A549 (cell line): Measurements from ENCODE around the gene TMEM125. TPM values are rescaled to one million over a fixed set of nuclear protein-coding genes. Genes with fewer than 3 reads are reported as not detected.

Experiments used
- ATAC-seq, 2 experiments: fragments of 200-7000 bp in 1 of 2; fragments of >200 bp in 1 of 2; cut with Nextera tagmentation in 1 of 2; cut with Tn5 transposase in 1 of 2; 3 replicates each; pipeline versions ENCODE4 v1.8.0 to v1.9.1; 2018 to 2020; ENCODE audit warnings: mild to moderate bottlenecking in 1 of 2, moderate library complexity in 1 of 2
- CTCF ChIA-PET: fragments of 300-600 bp; sonication (Branson Sonifier 250); formaldehyde crosslinking; extraction: SDS; loops from one replicate; lab custom pipeline; 2021; ENCODE audit warnings: antibody characterized with exemption, inconsistent platforms; lab: Yijun Ruan, JAX
- POLR2A ChIA-PET: fragments of 350-600 bp; formaldehyde crosslinking; extraction: SDS; loops from one replicate; lab custom pipeline; 2021; ENCODE audit warnings: antibody characterized with exemption, inconsistent platforms; lab: Yijun Ruan, JAX
- DNase-seq, 2 experiments: peaks; one replicate each; pipeline versions ENCODE4 v3.0.0 to v3.0.0-alpha.2; 2011 to 2016; ENCODE audit warnings: low read depth in 1 of 2, low spot score in 1 of 2
- FAIRE-seq: peaks from 2 replicates; lab custom pipeline; 2011; peaks lifted over from hg19 to GRCh38; lab: Jason Lieb, UNC
- H3K27ac ChIP-seq, 2 experiments: fragments of >200 bp; sonication (Bioruptor Twin); formaldehyde crosslinking; 3 replicates each; pipeline ENCODE4 v1.5.1; 2016 to 2017
- H3K4me1 ChIP-seq: fragments of >200 bp; sonication (Bioruptor Twin); formaldehyde crosslinking; 3 replicates; pipeline ENCODE4 v1.6.1; 2016
- H3K4me2 ChIP-seq: fragments of >200 bp; sonication (Bioruptor Twin); formaldehyde crosslinking; 3 replicates; pipeline ENCODE4 v1.6.1; 2016
- H3K4me3 ChIP-seq: fragments of >200 bp; sonication (Bioruptor Twin); formaldehyde crosslinking; 3 replicates; pipeline ENCODE4 v1.5.1; 2016
- H3K9me3 ChIP-seq: fragments of >200 bp; sonication (Bioruptor Twin); formaldehyde crosslinking; 3 replicates; pipeline ENCODE4 v1.6.1; 2016
- BHLHE40 ChIP-seq: IDR thresholded peaks from 2 replicates; pipeline ENCODE4 v1.6.1; 2012; ENCODE audit warnings: low read depth, low read length, inconsistent platforms
- CHD4 ChIP-seq: fragments of 200-600 bp; sonication (generic); IDR thresholded peaks from 2 replicates; pipeline ENCODE4 v1.6.1; 2016; ENCODE audit warnings: antibody characterized with exemption, mild to moderate bottlenecking, borderline replicate concordance
- EHF ChIP-seq: fragments of 250-450 bp; sonication (Bioruptor Pico); IDR thresholded peaks from 2 replicates; pipeline ENCODE4 v1.5.0; 2020; ENCODE audit warnings: mild to moderate bottlenecking
- FOSL2 ChIP-seq, 2 experiments: fragments of 450-650 bp in 1 of 2; fragments of >200 bp in 1 of 2; sonication (Bioruptor Twin) in 1 of 2; formaldehyde crosslinking; IDR thresholded peaks; 2 replicates each; pipeline versions ENCODE4 v1.5.0 to v1.6.1; 2016 to 2020; ENCODE audit warnings: mild to moderate bottlenecking in 1 of 2, moderate library complexity in 1 of 2
- FOXS1 ChIP-seq: fragments of 250-450 bp; sonication (Bioruptor Pico); IDR thresholded peaks from 2 replicates; pipeline ENCODE4 v1.5.0; 2020; ENCODE audit warnings: mild to moderate bottlenecking, moderate library complexity
- HDAC2 ChIP-seq: fragments of 200-600 bp; sonication (generic); IDR thresholded peaks from 2 replicates; pipeline ENCODE4 v1.6.1; 2016
- HEYL ChIP-seq: fragments of 250-450 bp; sonication (Bioruptor Pico); IDR thresholded peaks from 2 replicates; pipeline ENCODE4 v1.8.0; 2021; ENCODE audit warnings: mild to moderate bottlenecking, moderate library complexity
- JUN ChIP-seq, 2 experiments: fragments of >200 bp; sonication (Bioruptor Twin); formaldehyde crosslinking; IDR thresholded peaks; 2 replicates in 1 of 2; 3 replicates in 1 of 2; pipeline ENCODE4 v1.6.1; 2016 to 2017
- JUNB ChIP-seq: fragments of >200 bp; sonication (Bioruptor Twin); formaldehyde crosslinking; IDR thresholded peaks from 2 replicates; pipeline ENCODE4 v1.6.1; 2016
- MYC ChIP-seq: IDR thresholded peaks from 2 replicates; pipeline ENCODE4 v1.6.1; 2012; ENCODE audit warnings: mild to moderate bottlenecking, inconsistent platforms, low read length, improper control_type of control experiment, borderline replicate concordance
- NPAS2 ChIP-seq: fragments of 250-450 bp; sonication (Bioruptor Pico); IDR thresholded peaks from 2 replicates; pipeline ENCODE4 v1.8.0; 2022; ENCODE audit warnings: mild to moderate bottlenecking, moderate library complexity, borderline replicate concordance
- NR3C1 ChIP-seq: fragments of >200 bp; sonication (Bioruptor Twin); formaldehyde crosslinking; IDR thresholded peaks from 3 replicates; pipeline ENCODE4 v1.6.1; 2017
- POLR2AphosphoS2 ChIP-seq: conservative IDR thresholded peaks from 2 replicates; pipeline ENCODE4 v1.6.1; 2012; ENCODE audit warnings: low read length, improper control_type of control experiment, inconsistent platforms
- RAD21 ChIP-seq, 2 experiments: fragments of >200 bp in 1 of 2; sonication (Bioruptor Twin) in 1 of 2; formaldehyde crosslinking in 1 of 2; IDR thresholded peaks in 1 of 2; conservative IDR thresholded peaks in 1 of 2; 2 replicates in 1 of 2; 3 replicates in 1 of 2; pipeline ENCODE4 v1.6.1; 2012 to 2018; ENCODE audit warnings: inconsistent platforms in 1 of 2
- RARB ChIP-seq: fragments of 250-450 bp; sonication (Bioruptor Pico); IDR thresholded peaks from 2 replicates; pipeline ENCODE4 v1.8.0; 2021; ENCODE audit warnings: mild to moderate bottlenecking, moderate library complexity
- RCOR1 ChIP-seq: fragments of 150-350 bp; IDR thresholded peaks from 2 replicates; pipeline ENCODE4 v1.6.1; 2014; ENCODE audit warnings: antibody characterized with exemption, low read length, low read depth
- REST ChIP-seq: fragments of 200-600 bp; sonication (generic); IDR thresholded peaks from 2 replicates; pipeline ENCODE4 v1.6.1; 2016; ENCODE audit warnings: antibody characterized with exemption, mild to moderate bottlenecking, moderate library complexity
- RFX5 ChIP-seq: fragments of 450-650 bp; IDR thresholded peaks from 2 replicates; pipeline ENCODE4 v1.7.1; 2014; ENCODE audit warnings: antibody characterized with exemption, mild to moderate bottlenecking, moderate library complexity
- SMC3 ChIP-seq: fragments of >200 bp; sonication (Bioruptor Twin); formaldehyde crosslinking; IDR thresholded peaks from 3 replicates; pipeline ENCODE4 v1.6.1; 2018; ENCODE audit warnings: inconsistent platforms
- SREBF2 ChIP-seq: fragments of 450-650 bp; IDR thresholded peaks from 2 replicates; pipeline ENCODE4 v1.6.1; 2014; ENCODE audit warnings: mild to moderate bottlenecking, moderate library complexity
- TP53 ChIP-seq: fragments of 250-450 bp; sonication (Bioruptor Pico); IDR thresholded peaks from 2 replicates; pipeline ENCODE4 v1.5.0; 2021; ENCODE audit warnings: mild to moderate bottlenecking, moderate library complexity
- ZNF302 ChIP-seq: fragments of 250-450 bp; sonication (Bioruptor Pico); IDR thresholded peaks from 2 replicates; pipeline ENCODE4 v1.9.0; 2021; ENCODE audit warnings: inconsistent platforms, mild to moderate bottlenecking, moderate library complexity
- WGBS: methylation state at CpG from one replicate; pipeline ENCODE4 v1.1.6; 2017; ENCODE audit errors: missing lambda C conversion rate; 5-methylcytosine and 5-hydroxymethylcytosine counted together
- polyA plus RNA-seq, 4 experiments: library from polyadenylated mRNA; depleted of rRNA in 3 of 4; stranded (reverse); fragments of >200 nt; fragmentation: RNase III in 1 of 4; extraction: RNeasy Plus Mini Kit Qiagen cat#74134 plus additional on column Dnase treatment in 1 of 4; gene quantifications; 2 replicates in 3 of 4; 3 replicates in 1 of 4; pipeline ENCODE4 v1.2.3, GENCODE V29; 2011 to 2017
- TF ChIP-seq, protein P1 (sequence below): IDR thresholded peaks from 2 replicates; pipeline ENCODE4 v1.6.1; 2012; ENCODE audit warnings: low read depth, borderline replicate concordance
- TF ChIP-seq, protein P2 (sequence below): IDR thresholded peaks from 2 replicates; pipeline ENCODE4 v1.6.1; 2012
- TF ChIP-seq, protein P3 (sequence below): fragments of 250-450 bp; sonication (Bioruptor Pico); IDR thresholded peaks from 2 replicates; pipeline ENCODE4 v1.5.0; 2020; ENCODE audit warnings: low read depth, mild to moderate bottlenecking, moderate library complexity

Gene TMEM125
- polyA plus RNA-seq, 2 of the 4 experiments (the other 2 are of a cell fraction), result not detected

GRCh38 chr1:43317817-43318471, 48.2 kb downstream of the TMEM125 start:
- Histone ChIP-seq H3K4me3 (no peak overlapping the region), H3K4me1 (no peaks in the 10 kb centered on the region), H3K4me2 (no peak overlapping the region), H3K9me3 (no peaks in the 10 kb centered on the region), H3K27ac (no peak overlapping the region)
- WGBS, result 78% methylated on average over 14 of the region's 15 CpGs
- TF ChIP-seq, protein P1, sequence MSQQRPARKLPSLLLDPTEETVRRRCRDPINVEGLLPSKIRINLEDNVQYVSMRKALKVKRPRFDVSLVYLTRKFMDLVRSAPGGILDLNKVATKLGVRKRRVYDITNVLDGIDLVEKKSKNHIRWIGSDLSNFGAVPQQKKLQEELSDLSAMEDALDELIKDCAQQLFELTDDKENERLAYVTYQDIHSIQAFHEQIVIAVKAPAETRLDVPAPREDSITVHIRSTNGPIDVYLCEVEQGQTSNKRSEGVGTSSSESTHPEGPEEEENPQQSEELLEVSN, result no peak
- TF ChIP-seq MYC (no peak), NR3C1 (no peak), HEYL (no peak), ZNF302 (CRISPR knock-in tag) (no peak), CHD4 (no peak), FOXS1 (CRISPR knock-in tag) (no peak), BHLHE40 (no peak)
- TF ChIP-seq, protein P2, sequence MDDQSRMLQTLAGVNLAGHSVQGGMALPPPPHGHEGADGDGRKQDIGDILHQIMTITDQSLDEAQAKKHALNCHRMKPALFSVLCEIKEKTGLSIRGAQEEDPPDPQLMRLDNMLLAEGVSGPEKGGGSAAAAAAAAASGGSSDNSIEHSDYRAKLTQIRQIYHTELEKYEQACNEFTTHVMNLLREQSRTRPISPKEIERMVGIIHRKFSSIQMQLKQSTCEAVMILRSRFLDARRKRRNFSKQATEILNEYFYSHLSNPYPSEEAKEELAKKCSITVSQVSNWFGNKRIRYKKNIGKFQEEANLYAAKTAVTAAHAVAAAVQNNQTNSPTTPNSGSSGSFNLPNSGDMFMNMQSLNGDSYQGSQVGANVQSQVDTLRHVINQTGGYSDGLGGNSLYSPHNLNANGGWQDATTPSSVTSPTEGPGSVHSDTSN, result no peak
- TF ChIP-seq, protein P3, sequence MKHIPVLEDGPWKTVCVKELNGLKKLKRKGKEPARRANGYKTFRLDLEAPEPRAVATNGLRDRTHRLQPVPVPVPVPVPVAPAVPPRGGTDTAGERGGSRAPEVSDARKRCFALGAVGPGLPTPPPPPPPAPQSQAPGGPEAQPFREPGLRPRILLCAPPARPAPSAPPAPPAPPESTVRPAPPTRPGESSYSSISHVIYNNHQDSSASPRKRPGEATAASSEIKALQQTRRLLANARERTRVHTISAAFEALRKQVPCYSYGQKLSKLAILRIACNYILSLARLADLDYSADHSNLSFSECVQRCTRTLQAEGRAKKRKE (CRISPR knock-in tag), result no peak
- FAIRE-seq, result no peak
- CTCF ChIA-PET, result interaction anchor here (1.7 to 1.9 kb wide), 2 partner anchors 13 to 15 kb away, joined by 3 to 5 read pairs; no protein-coding TSS in a partner anchor
- no peak for ATAC-seq
- POLR2A ChIA-PET, result no interaction called here
- DNase-seq, result no peak

GRCh38 chr1:43318831-43319230, 49.0 kb downstream of the TMEM125 start:
- no peaks in the 10 kb centered on the region for H3K4me1 ChIP-seq
- CTCF ChIA-PET, result no interaction called here
- 62% methylated on average over 4 of the region's 4 CpGs for WGBS

DNA sequence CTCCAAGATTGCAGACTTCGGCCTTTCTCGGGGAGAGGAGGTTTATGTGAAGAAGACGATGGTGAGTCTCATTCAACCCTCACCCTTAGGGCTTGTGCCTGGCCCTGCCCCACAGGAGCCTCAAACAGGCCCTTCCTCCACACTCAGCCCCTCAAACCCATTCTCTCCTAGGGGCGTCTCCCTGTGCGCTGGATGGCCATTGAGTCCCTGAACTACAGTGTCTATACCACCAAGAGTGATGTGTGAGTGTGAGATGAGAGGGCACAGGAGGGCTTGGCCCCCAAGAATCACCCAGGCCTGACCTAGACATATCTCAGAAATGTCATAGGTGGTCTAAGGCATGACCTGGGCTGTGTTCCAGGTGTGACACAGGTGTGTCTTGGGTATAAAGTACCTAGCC, 49.5 kb downstream of the TMEM125 start:
- Histone ChIP-seq H3K9me3 (no peaks in the 10 kb centered on the region), H3K4me1 (no peaks in the 10 kb centered on the region), H3K27ac (no peak overlapping the region), H3K4me2 (no peak overlapping the region), H3K4me3 (no peak overlapping the region)
- ATAC-seq, result no peak
- DNase-seq, result no peak
- no peak for FAIRE-seq
- CTCF ChIA-PET, result no interaction called here
- TF ChIP-seq NPAS2 (no peak), EHF (CRISPR knock-in tag) (no peak), RFX5 (no peak), BHLHE40 (no peak), FOSL2 (IDR thresholded peaks at IDR 0.05) (no peak), FOSL2 (CRISPR knock-in tag; IDR thresholded peaks at IDR 0.05) (no peak), TP53 (CRISPR knock-in tag) (no peak), SREBF2 (no peak), HDAC2 (no peak), RARB (CRISPR knock-in tag) (no peak), RAD21 (conservative IDR thresholded peaks at IDR 0.05 in 1 of 2, IDR thresholded peaks at IDR 0.05 in 1 of 2) (no peak), POLR2AphosphoS2 (no peak), FOXS1 (CRISPR knock-in tag) (no peak), JUNB (no peak), NR3C1 (no peak), SMC3 (no peak), REST (no peak)
- TF ChIP-seq, protein P1, result no peak
- WGBS, result 74% methylated on average over 5 of the region's 5 CpGs
- POLR2A ChIA-PET, result no interaction called here

More at GRCh38 chr1:43318831-43319230, 49.0 kb downstream of the TMEM125 start:
- no peak for FAIRE-seq
- TF ChIP-seq JUN (IDR thresholded peaks at IDR 0.05) (no peak), RCOR1 (no peak)
- TF ChIP-seq, protein P3 (CRISPR knock-in tag), result no peak
- TF ChIP-seq, all 56 proteins: peak for 0
- no peaks in the 10 kb centered on the region for H3K9me3 ChIP-seq
- no peak; a peak in 1 of 6 replicates for ATAC-seq
- DNase-seq, result no peak
- no peak overlapping the region for H3K27ac ChIP-seq
- POLR2A ChIA-PET, result no interaction called here
- H3K4me3 ChIP-seq, result no peak overlapping the region
- no peak overlapping the region for H3K4me2 ChIP-seq
